ENCODE data around the gene OSBPL8.

Gene OSBPL8

DNA sequence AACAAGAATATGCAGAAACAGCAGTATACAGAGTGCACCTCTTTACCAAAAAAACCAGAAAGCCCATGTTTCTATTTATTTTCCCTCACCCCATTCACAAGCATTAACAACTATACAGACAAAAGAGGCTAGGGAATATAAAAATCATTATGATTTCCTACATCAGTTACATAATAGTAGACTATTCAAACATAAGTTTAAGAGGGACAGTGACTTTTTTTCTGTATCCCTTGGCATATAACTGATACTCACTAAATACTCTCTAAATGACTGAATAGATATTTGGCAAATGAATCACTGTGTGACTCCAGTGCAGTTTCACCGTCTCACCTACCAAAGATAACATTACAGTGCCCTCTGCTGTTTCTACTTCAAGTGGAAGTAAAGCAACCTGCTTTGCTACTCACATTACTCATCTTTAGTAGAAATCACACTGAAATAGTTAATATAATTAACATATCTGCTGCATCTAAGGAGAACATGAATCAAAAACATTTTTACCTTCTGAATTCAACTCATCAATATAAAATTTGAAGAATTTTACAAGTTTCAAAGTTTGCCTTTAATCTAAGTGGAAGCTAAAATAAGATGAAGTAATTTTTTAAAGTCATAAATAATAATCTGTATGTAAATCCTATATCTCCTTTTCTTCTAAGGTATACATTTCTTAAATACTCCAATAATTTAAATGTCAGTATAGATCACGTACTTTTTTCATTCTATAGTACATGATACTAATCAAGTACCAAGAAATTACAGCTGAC, 103.8 kb downstream of the OSBPL8 start:
- peak; percentile 48 to 69 for DNase-seq
- TF ChIP-seq GATA1 (IDR thresholded peaks at IDR 0.05; ENCODE audit: low read depth, low read length), result no peak
- TF ChIP-seq POLR2A (IDR thresholded peaks at IDR 0.05; ENCODE audit: low read length), result no peak

DNA sequence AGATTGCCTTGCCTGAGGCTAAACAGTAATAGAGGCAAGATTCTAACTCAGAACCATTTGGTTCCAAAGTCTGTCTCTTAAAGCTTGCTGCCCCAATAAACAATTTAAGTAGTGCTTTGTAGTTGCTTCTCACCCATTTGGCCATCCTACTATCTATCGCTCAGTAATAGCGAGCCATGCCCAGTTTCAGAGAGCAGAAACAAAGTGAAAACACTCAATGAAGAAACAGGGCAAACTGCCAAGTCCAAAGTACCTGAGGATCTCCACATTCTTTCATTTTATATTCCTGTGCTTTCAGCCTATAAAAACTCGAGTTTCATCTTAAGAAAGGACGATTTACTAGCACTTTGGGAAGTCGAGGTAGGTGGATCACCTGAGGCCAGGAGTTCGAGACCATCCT, 108.0 kb downstream of the OSBPL8 start:
- TF ChIP-seq GATA1 (IDR thresholded peaks at IDR 0.05; ENCODE audit: low read depth, low read length) (no peak), POLR2A (IDR thresholded peaks at IDR 0.05; ENCODE audit: low read length) (no peak)
- no peak for DNase-seq

DNA sequence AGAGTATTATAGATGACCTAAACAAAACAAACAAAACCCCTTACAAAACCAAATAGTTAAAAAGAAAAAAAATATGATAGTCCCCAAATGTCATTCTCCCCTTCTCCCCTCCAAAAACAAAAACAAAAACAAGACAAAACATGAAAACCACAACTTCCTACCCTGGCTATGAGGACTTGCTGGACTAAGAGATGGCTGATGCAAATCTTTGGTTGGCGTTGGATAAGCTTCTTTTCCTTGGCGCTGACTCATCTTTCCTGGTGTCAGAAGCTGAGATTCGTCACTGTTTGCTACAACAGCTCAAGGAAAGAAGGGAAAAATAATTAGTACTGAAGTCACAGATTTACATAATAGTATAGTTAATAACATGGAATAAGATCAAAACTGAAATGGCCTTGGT, 108.9 kb downstream of the OSBPL8 start:
- TF ChIP-seq GATA1 (IDR thresholded peaks at IDR 0.05; ENCODE audit: low read depth, low read length) (no peak), POLR2A (IDR thresholded peaks at IDR 0.05; ENCODE audit: low read length) (no peak)
- peak in 1 of 2 experiments; percentile 26 for DNase-seq

DNA sequence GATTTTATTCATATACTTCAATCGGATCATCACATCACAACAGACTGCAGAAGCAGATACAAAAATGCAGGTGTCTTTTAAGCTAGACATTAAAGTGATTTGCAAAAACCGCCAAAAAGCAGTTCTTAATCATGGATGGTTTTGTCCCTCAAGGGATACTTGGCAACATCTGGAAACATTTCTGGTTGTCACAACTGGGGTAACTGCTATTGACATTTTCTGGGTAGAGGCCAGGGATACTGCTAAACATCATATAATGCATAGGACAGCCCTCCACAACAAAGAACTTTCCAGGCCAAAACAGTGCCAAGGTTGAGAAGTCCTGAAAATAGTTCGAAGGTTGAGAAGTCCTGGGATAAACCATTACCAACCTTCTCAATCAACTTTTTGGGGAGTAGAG, 109.6 kb downstream of the OSBPL8 start:
- no peak for DNase-seq
- TF ChIP-seq GATA1 (IDR thresholded peaks at IDR 0.05; ENCODE audit: low read depth, low read length) (no peak), POLR2A (IDR thresholded peaks at IDR 0.05; ENCODE audit: low read length) (no peak)

DNA sequence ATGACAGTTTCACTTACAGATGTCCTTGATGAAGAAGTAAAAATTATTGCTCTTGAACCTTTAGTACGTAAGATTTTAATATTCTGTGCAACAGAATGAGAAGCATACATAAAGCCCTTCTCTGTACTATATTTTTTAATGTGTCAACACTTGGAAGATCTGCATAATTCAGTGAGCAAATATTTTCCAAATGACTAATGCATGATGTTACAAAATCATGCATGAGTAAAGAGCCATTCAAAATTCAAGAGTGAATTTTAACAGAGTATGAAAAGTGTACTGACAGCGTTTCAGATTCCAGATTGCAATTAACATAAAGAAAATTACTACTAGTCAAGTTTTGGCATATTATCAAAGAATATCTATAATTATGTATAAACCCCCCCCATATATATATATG, 110.0 kb downstream of the OSBPL8 start:
- TF ChIP-seq POLR2A (IDR thresholded peaks at IDR 0.05; ENCODE audit: low read length), result no peak
- TF ChIP-seq GATA1 (IDR thresholded peaks at IDR 0.05; ENCODE audit: low read depth, low read length), result no peak
- DNase-seq, result no peak

DNA sequence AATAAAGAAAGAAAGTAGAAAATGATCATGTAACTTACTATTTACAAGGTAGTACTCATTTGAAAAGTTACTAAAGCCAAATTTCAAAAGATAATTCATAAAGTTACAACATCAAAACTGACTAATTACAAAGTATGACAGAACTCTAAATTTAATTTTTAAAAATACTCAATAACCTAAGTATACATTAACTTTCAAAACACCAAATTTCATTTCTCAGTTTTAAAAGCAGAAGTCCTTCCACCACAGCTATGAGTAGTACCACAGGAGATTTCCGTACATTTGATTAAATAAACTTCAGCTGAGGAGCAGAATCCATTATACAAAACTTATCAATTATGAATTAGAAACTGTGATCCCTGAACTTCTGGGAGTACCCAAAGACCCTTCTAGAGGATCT, 110.6 kb downstream of the OSBPL8 start:
- no peak for TF ChIP-seq POLR2A (IDR thresholded peaks at IDR 0.05; ENCODE audit: low read length)
- TF ChIP-seq GATA1 (IDR thresholded peaks at IDR 0.05; ENCODE audit: low read depth, low read length), result no peak
- no peak for DNase-seq

DNA sequence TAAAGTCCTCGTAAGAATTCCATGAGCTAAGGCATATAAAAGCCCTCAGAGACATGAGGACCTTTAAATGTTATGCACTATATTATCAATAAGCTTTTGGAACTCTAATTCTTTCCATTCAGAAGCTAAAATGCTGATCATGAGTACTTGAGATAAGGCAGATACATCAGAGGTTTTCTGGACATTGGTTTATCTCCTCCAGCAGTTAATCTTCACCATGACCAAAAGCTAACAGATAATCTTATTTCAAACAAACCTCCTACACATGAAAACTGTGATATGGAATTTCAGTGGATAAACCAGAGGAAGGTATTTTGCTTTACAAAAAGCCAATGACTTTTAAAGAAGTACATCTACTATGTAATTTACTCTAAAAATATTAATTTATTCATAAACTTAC, 113.5 kb downstream of the OSBPL8 start:
- DNase-seq, result peak; percentile 9 to 57
- TF ChIP-seq GATA1 (IDR thresholded peaks at IDR 0.05; ENCODE audit: low read depth, low read length), result no peak
- TF ChIP-seq POLR2A (IDR thresholded peaks at IDR 0.05; ENCODE audit: low read length), result no peak

DNA sequence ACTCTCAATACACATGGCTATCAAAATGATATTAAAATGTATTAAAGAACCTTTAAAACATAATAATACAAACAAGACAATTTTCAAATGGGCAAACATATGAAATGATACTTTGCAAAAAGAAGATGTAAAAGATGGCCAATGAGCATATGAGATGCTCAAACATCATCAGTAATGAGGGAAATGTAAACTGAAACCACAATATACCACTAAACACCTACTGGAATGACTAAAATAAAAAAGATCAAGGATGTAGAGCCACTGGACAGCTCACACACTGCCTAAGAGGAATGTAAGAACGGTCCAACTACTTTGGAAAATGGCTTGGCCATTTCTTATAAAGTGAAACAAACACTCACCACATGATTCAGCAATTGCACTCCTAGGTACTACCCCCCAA, 114.1 kb downstream of the OSBPL8 start:
- no peak for DNase-seq

DNA sequence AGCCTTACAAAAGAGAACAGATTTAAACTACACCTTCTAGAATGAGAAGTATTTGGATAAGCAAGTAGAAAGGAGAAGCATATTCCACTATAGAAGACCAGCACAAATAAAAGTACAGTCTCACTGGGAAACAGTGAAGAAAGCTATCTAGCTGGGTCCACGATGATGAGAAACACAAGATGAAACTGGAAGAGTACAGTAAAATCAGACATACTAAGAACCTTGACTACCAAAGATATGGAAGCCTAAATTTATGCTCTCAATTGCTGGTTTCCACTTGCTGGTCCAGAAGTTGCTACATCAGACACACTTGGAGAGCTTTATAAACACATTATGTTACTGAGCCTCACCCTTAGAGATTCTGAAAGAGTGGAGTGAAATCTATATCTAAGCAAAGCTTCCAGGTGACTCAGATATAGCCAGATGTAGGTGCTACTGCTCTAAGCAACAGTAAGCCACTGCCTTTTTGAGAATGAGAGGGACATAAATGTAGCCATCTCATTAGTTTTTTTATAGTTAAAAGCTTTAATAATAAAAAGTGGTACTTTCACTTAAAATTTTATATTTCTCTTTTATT, 115.1 kb downstream of the OSBPL8 start:
- TF ChIP-seq GATA1 (IDR thresholded peaks at IDR 0.05; ENCODE audit: low read depth, low read length) (no peak), POLR2A (IDR thresholded peaks at IDR 0.05; ENCODE audit: low read length) (no peak)
- no peak for DNase-seq

More for the DNA sequence above, 114.1 kb downstream of the OSBPL8 start:
- TF ChIP-seq GATA1 (IDR thresholded peaks at IDR 0.05; ENCODE audit: low read depth, low read length) (no peak), POLR2A (IDR thresholded peaks at IDR 0.05; ENCODE audit: low read length) (no peak)

DNA sequence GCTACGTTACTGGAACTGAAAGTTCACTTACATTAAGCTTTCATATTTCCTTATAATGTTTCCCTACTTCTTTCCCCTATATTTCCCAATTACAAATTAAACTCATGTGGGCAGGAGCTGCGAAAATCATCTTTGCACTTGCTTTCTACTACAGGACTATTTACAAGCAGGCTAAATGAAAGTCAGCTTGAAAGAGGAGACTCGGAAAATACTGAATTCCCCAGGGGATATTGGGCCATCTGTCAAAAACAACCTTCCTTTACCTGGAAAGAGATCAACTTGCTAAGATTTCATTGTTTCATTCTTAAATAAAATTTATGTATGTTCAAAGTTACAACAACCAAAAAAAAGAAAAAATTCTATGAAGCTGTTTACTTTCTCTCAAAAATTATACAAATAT, 118.6 kb downstream of the OSBPL8 start:
- TF ChIP-seq POLR2A (IDR thresholded peaks at IDR 0.05; ENCODE audit: low read length) (no peak), GATA1 (IDR thresholded peaks at IDR 0.05; ENCODE audit: low read depth, low read length) (no peak)
- no peak for DNase-seq

DNA sequence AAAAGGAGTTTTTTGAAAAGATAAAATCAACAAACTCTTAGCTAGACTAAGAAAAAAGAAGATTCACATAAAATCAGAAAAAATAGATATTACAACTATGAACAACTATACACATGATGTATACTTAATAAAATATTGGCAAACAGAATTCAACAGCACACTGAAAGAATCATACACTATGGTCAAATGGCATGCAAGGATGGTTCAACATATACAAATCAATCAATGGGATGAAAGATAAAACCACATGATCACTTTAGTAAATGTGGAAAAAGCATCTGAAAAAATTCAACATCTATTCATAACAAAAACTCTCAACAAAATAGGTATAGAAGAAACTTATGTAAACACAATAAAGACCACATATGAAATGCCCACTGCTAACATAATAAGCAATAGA, 126.8 kb downstream of the OSBPL8 start:
- TF ChIP-seq POLR2A (IDR thresholded peaks at IDR 0.05; ENCODE audit: low read length) (no peak), GATA1 (IDR thresholded peaks at IDR 0.05; ENCODE audit: low read depth, low read length) (no peak)
- no peak for DNase-seq

DNA sequence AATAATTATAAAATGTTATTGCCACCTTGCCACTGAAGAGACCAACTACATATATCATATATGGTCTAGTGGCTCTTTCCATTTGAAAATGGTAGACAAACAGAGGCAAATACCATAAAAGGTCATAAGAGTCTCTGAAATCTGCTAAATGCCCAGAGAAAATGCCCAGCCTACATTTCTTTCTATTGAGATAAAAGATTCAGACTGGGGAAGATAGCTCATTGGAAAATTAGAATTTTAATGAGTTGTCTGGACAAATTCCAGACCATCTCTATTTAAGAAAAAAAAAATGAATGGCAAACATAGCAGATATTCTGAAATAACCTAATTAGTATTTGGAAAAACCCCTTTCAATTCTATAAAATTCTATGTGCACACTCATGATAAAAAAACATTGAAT, 131.5 kb downstream of the OSBPL8 start:
- no peak for TF ChIP-seq GATA1 (IDR thresholded peaks at IDR 0.05; ENCODE audit: low read depth, low read length)
- TF ChIP-seq POLR2A (IDR thresholded peaks at IDR 0.05; ENCODE audit: low read length), result no peak
- DNase-seq, result no peak

DNA sequence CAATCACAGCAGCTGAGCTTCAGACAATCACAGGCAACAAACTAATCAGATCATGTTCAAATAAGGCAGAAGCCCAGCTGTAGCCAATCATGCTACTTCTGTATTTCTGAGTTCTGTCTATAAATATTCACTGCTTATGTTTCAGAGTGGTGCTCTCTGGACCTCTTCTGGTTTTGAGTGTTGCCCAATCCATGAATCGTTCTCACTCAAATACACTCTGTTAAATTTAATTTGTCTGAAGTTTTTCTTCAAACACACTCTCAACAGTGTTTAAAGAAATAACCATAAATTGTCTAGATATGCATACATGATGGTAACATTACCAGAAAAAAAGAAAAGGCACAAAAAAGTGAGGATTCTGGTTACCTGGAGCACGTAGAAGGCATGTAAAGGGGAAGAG, 133.4 kb downstream of the OSBPL8 start:
- DNase-seq, result no peak
- no peak for TF ChIP-seq POLR2A (IDR thresholded peaks at IDR 0.05; ENCODE audit: low read length)
- no peak for TF ChIP-seq GATA1 (IDR thresholded peaks at IDR 0.05; ENCODE audit: low read depth, low read length)

DNA sequence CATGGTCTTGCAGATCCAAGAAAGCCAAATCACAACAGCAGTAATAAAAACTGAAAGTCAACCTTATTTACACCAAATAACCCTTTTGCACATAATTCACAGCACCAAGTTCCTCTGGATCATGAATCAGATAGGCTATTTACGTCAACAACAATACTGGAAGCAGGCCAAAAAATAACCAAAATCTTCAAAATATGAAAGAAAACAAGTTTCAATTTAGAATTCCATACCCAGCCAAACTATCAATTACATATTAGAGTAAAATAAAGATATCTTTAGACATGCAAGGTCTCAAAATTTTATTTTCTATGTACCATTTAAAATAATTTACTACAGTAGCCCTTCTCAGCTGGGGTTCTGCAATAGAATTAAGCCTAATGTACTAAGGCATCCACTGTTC, 134.6 kb downstream of the OSBPL8 start:
- TF ChIP-seq POLR2A (IDR thresholded peaks at IDR 0.05; ENCODE audit: low read length) (no peak), GATA1 (IDR thresholded peaks at IDR 0.05; ENCODE audit: low read depth, low read length) (no peak)
- DNase-seq, result peak in 1 of 2 experiments; percentile 7
